ENCODE results near the gene ONECUT1. TPM values are rescaled to one million over a fixed set of nuclear protein-coding genes. Genes with fewer than 3 reads are reported as not detected.

The ONECUT1 gene
- total RNA-seq, 1 donor from 2014 or later, result not detected

DNA sequence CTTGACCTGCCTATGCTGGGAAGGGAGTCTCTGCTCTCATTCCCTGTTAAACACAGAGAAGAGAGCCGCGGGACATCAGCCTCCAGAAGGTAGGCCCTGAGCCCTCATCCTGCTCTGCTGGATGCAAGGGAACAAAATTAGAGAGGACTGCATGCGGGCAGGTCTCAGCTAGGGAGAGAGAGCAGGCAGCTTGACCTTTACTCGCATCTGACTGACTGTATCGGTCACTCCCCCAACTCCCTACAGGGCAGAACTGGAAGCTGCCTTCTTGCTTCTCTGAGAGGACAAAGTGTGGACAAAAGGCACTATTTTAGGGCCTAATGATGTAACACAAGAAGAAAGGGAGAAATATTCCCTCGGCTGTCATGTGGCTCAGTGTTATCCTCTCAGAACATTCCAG, 72.2 kb downstream of the ONECUT1 start:
- no peaks in the 10 kb centered on the region for H3K4me1 Mint-ChIP-seq (ENCODE audit: unreplicated experiment)
- no peak overlapping the region for H3K4me3 Mint-ChIP-seq (ENCODE audit: unreplicated experiment)
- H3K9me3 Mint-ChIP-seq (ENCODE audit: unreplicated experiment), result no peaks in the 10 kb centered on the region
- TF ChIP-seq, protein P1, sequence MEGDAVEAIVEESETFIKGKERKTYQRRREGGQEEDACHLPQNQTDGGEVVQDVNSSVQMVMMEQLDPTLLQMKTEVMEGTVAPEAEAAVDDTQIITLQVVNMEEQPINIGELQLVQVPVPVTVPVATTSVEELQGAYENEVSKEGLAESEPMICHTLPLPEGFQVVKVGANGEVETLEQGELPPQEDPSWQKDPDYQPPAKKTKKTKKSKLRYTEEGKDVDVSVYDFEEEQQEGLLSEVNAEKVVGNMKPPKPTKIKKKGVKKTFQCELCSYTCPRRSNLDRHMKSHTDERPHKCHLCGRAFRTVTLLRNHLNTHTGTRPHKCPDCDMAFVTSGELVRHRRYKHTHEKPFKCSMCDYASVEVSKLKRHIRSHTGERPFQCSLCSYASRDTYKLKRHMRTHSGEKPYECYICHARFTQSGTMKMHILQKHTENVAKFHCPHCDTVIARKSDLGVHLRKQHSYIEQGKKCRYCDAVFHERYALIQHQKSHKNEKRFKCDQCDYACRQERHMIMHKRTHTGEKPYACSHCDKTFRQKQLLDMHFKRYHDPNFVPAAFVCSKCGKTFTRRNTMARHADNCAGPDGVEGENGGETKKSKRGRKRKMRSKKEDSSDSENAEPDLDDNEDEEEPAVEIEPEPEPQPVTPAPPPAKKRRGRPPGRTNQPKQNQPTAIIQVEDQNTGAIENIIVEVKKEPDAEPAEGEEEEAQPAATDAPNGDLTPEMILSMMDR (IDR thresholded peaks at IDR 0.05), result no peak
- no peak overlapping the region for H3K27ac Mint-ChIP-seq (ENCODE audit: unreplicated experiment)
- DNase-seq (ENCODE audit: extremely low spot score, unreplicated experiment), result no peak
- H3K36me3 Mint-ChIP-seq (ENCODE audit: unreplicated experiment), result no peaks in the 10 kb centered on the region
- H3K27me3 Mint-ChIP-seq (ENCODE audit: unreplicated experiment), result peaks cover 4% of the 10 kb centered on the region

DNA sequence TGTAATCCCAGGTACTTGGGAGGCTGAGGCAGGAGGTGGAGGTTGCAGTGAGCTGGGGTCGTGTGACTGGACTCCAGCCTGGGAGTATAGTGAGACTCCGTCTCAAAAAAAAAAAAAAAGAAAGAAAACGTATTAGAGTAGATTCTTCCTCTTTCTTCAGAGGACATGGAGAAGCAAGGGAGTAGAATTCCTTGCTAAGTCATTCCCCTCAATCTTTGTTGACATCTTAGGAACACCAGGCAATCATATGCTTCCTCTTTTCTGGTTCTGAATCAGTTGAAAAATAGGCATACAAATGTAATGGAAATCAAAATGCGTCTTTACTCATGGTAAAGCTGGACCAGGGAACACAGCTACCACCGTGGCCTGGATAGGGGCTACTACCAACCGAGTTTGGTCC, 72.7 kb downstream of the ONECUT1 start:
- Mint-ChIP-seq H3K27ac (ENCODE audit: unreplicated experiment) (no peak overlapping the region), H3K36me3 (ENCODE audit: unreplicated experiment) (no peaks in the 10 kb centered on the region), H3K4me3 (ENCODE audit: unreplicated experiment) (no peak overlapping the region), H3K27me3 (ENCODE audit: unreplicated experiment) (peaks cover 6% of the 10 kb centered on the region), H3K9me3 (ENCODE audit: unreplicated experiment) (no peaks in the 10 kb centered on the region), H3K4me1 (ENCODE audit: unreplicated experiment) (no peaks in the 10 kb centered on the region)
- TF ChIP-seq, protein P1 (IDR thresholded peaks at IDR 0.05), result no peak
- no peak for DNase-seq (ENCODE audit: extremely low spot score, unreplicated experiment)

DNA sequence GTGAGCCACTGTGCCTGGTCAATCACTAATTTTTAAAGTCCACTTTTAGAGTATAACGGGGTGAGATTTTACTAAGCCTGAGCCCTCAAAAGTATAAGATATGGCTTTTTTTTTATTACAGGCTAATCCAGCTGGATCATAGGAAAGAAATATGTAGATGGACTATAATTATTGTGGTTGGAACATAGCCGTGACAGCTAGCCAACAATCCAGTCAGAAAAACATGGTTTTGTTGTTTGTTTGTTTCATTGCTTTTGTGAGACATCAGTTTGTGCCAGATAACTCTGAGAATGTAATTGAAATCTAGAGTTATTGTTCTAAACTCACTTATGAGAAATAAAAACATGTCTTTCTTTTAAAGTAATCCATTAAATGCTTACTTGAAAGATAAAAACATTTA, 73.6 kb downstream of the ONECUT1 start:
- H3K4me3 Mint-ChIP-seq (ENCODE audit: unreplicated experiment), result no peak overlapping the region
- H3K9me3 Mint-ChIP-seq (ENCODE audit: unreplicated experiment), result no peaks in the 10 kb centered on the region
- DNase-seq (ENCODE audit: extremely low spot score, unreplicated experiment), result no peak
- TF ChIP-seq, protein P1 (IDR thresholded peaks at IDR 0.05), result no peak
- H3K4me1 Mint-ChIP-seq (ENCODE audit: unreplicated experiment), result no peaks in the 10 kb centered on the region
- peaks cover 9% of the 10 kb centered on the region for H3K27me3 Mint-ChIP-seq (ENCODE audit: unreplicated experiment)
- H3K36me3 Mint-ChIP-seq (ENCODE audit: unreplicated experiment), result no peaks in the 10 kb centered on the region
- H3K27ac Mint-ChIP-seq (ENCODE audit: unreplicated experiment), result no peak overlapping the region

DNA sequence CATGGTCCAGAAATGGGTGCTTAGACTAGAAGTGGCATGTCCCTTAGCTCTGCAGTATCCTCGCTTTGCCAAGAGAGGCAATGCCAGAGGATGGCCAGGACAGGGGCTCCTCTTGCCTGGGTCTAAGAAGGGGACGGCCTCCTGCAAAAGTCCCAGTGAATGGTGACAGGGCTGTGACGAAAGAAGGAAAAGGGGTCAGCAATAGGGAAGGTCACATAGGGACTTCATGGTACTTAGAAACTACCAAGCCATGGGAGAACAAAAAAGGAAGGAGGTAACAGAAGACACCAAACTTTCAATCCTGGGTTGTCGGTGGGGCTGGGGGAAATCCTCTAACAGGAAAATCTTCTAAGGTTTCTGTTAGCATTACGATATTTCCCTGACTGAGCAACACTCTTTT, 74.7 kb downstream of the ONECUT1 start:
- DNase-seq (ENCODE audit: extremely low spot score, unreplicated experiment), result no peak
- no peaks in the 10 kb centered on the region for H3K4me1 Mint-ChIP-seq (ENCODE audit: unreplicated experiment)
- no peak overlapping the region for H3K4me3 Mint-ChIP-seq (ENCODE audit: unreplicated experiment)
- no peak overlapping the region for H3K27ac Mint-ChIP-seq (ENCODE audit: unreplicated experiment)
- no peaks in the 10 kb centered on the region for H3K9me3 Mint-ChIP-seq (ENCODE audit: unreplicated experiment)
- no peaks in the 10 kb centered on the region for H3K36me3 Mint-ChIP-seq (ENCODE audit: unreplicated experiment)
- peaks cover 9% of the 10 kb centered on the region for H3K27me3 Mint-ChIP-seq (ENCODE audit: unreplicated experiment)
- TF ChIP-seq, protein P1 (IDR thresholded peaks at IDR 0.05), result no peak

DNA sequence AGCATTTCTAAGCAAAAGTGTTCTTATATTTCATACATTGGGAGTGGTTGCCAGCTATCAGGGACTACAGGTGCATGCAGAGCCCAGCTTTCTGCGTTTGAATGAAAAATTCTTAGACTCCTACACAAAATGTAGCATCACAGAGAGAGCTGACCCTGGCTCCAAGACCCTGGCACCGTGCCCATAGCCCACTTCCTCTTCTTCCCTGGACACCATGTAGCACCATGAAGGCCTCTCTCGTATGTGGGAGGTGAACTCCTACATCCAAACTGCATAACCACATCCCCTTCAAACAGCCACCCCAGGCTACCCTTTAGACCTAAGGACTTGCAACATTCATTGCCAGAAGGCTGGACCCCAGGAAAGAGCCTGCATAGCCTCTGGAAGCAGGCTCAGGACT, 75.2 kb downstream of the ONECUT1 start:
- no peak for DNase-seq (ENCODE audit: extremely low spot score, unreplicated experiment)
- peaks cover 9% of the 10 kb centered on the region for H3K27me3 Mint-ChIP-seq (ENCODE audit: unreplicated experiment)
- no peaks in the 10 kb centered on the region for H3K36me3 Mint-ChIP-seq (ENCODE audit: unreplicated experiment)
- no peak overlapping the region for H3K4me3 Mint-ChIP-seq (ENCODE audit: unreplicated experiment)
- no peak overlapping the region for H3K27ac Mint-ChIP-seq (ENCODE audit: unreplicated experiment)
- H3K4me1 Mint-ChIP-seq (ENCODE audit: unreplicated experiment), result no peaks in the 10 kb centered on the region
- no peaks in the 10 kb centered on the region for H3K9me3 Mint-ChIP-seq (ENCODE audit: unreplicated experiment)
- TF ChIP-seq, protein P1 (IDR thresholded peaks at IDR 0.05), result no peak
